WI38 (cell line): ENCODE measurements around the gene FKBP6.
"Not testable (repeated sequence)": the region's sequence is repeated elsewhere in the genome, so short reads cannot be mapped to it uniquely, and the experiment has no call there.

Source experiments
- H3K4me3 ChIP-seq: 2 replicates; pipeline ENCODE4 v1.5.1; 2011; ENCODE audit warnings: low read depth, mild to moderate bottlenecking, control low read depth, low read length
- CTCF ChIP-seq: IDR thresholded peaks from 2 replicates; pipeline ENCODE4 v1.5.1; 2012; ENCODE audit warnings: low read depth, mild to moderate bottlenecking, control low read depth, low read length

Gene FKBP6

GRCh38 chr7:73387221-73387828 is 59.4 kb downstream of the FKBP6 start:
- no peak for TF ChIP-seq CTCF
- no peak overlapping the region for H3K4me3 ChIP-seq

GRCh38 chr7:73387908-73388414 is 60.0 kb downstream of the FKBP6 start:
- TF ChIP-seq CTCF = no peak
- H3K4me3 ChIP-seq = no peak overlapping the region

GRCh38 chr7:73391396-73391795 is 63.4 kb downstream of the FKBP6 start:
- no peak for TF ChIP-seq CTCF
- H3K4me3 ChIP-seq = no peak overlapping the region

- H3K4me3 ChIP-seq = no peak overlapping the region
- TF ChIP-seq CTCF = no peak
Measured at GRCh38 chr7:73394422-73394821, 66.5 kb downstream of the FKBP6 start.

- TF ChIP-seq CTCF = no peak
- H3K4me3 ChIP-seq = no peak overlapping the region
Measured at GRCh38 chr7:73395538-73396503, 67.9 kb downstream of the FKBP6 start.

GRCh38 chr7:73397521-73398281 is 69.7 kb downstream of the FKBP6 start:
- no peak for TF ChIP-seq CTCF
- no peak overlapping the region for H3K4me3 ChIP-seq

- peak overlapping the region; percentile 38 for H3K4me3 ChIP-seq
Measured at GRCh38 chr7:73399185-73400050, 71.5 kb downstream of the FKBP6 start.

- H3K4me3 ChIP-seq = not testable (repeated sequence)
Measured at GRCh38 chr7:73404860-73405259, 76.9 kb downstream of the FKBP6 start.
